GM12878 (cell line): ENCODE measurements around the gene PNLDC1. TPM values are rescaled to one million over a fixed set of nuclear protein-coding genes. Genes with fewer than 3 reads are reported as not detected.

Experiments used
- ATF3 ChIP-seq: IDR thresholded peaks from 2 replicates; pipeline ENCODE4 v1.6.1; 2011; ENCODE audit warnings: low read depth, mild to moderate bottlenecking, low read length, moderate library complexity, borderline replicate concordance; ENCODE audit errors: extremely low read depth
- BCL3 ChIP-seq: IDR thresholded peaks from 2 replicates; pipeline ENCODE4 v1.6.1; 2011; ENCODE audit warnings: borderline replicate concordance, low read depth, mild to moderate bottlenecking, moderate library complexity, low read length; ENCODE audit not compliant: insufficient read depth, poor library complexity, severe bottlenecking
- BMI1 ChIP-seq: fragments of 450-650 bp; IDR thresholded peaks from 2 replicates; pipeline ENCODE4 v1.6.1; 2016; ENCODE audit warnings: mild to moderate bottlenecking, moderate library complexity, borderline replicate concordance
- CBX3 ChIP-seq: fragments of 200-600 bp; sonication (generic); IDR thresholded peaks from 2 replicates; pipeline ENCODE4 v1.6.1; 2016; ENCODE audit warnings: low read depth, borderline replicate concordance
- ESRRA ChIP-seq: IDR thresholded peaks from 2 replicates; pipeline ENCODE4 v1.6.1; 2012; ENCODE audit warnings: mild to moderate bottlenecking, low read length, improper control_type of control experiment
- EZH2 ChIP-seq: IDR thresholded peaks from 2 replicates; pipeline ENCODE4 v1.6.1; 2012; ENCODE audit warnings: low read depth, mild to moderate bottlenecking, control low read depth, inconsistent platforms, low read length, borderline replicate concordance; ENCODE audit not compliant: control insufficient read depth
- FOXM1 ChIP-seq: IDR thresholded peaks from 2 replicates; pipeline ENCODE4 v1.6.1; 2012; ENCODE audit warnings: low read depth, mild to moderate bottlenecking, inconsistent platforms, low read length, moderate library complexity
- HDGF ChIP-seq: fragments of 450-650 bp; IDR thresholded peaks from 2 replicates; pipeline ENCODE4 v1.6.1; 2016; ENCODE audit warnings: antibody characterized with exemption
- JUNB ChIP-seq: IDR thresholded peaks from 2 replicates; pipeline ENCODE4 v1.6.1; 2016; ENCODE audit warnings: antibody characterized with exemption, mild to moderate bottlenecking
- LARP7 ChIP-seq: fragments of 450-650 bp; IDR thresholded peaks from 2 replicates; pipeline ENCODE4 v1.6.1; 2017; ENCODE audit warnings: mild to moderate bottlenecking
- MEF2B ChIP-seq: fragments of 450-650 bp; IDR thresholded peaks from 2 replicates; pipeline ENCODE4 v1.6.1; 2018; ENCODE audit warnings: mild to moderate bottlenecking, moderate library complexity; ENCODE audit not compliant: partially characterized antibody, poor library complexity, severe bottlenecking
- MLLT1 ChIP-seq: fragments of 450-650 bp; IDR thresholded peaks from 2 replicates; pipeline ENCODE4 v1.6.1; 2016; ENCODE audit warnings: mild to moderate bottlenecking
- MXI1 ChIP-seq: fragments of 150-350 bp; IDR thresholded peaks from 2 replicates; pipeline ENCODE4 v1.6.1; 2011; ENCODE audit warnings: low read depth, mild to moderate bottlenecking, inconsistent platforms, low read length, improper control_type of control experiment
- NBN ChIP-seq: fragments of 450-650 bp; IDR thresholded peaks from 2 replicates; pipeline ENCODE4 v1.6.1; 2016
- NR2C1 ChIP-seq: fragments of 450-650 bp; IDR thresholded peaks from 2 replicates; pipeline ENCODE4 v1.6.1; 2017; ENCODE audit warnings: antibody characterized with exemption, mild to moderate bottlenecking, moderate library complexity
- NR2F1 ChIP-seq: fragments of 450-650 bp; conservative IDR thresholded peaks from 2 replicates; pipeline ENCODE4 v1.6.1; 2017; ENCODE audit warnings: mild to moderate bottlenecking
- PML ChIP-seq: IDR thresholded peaks from 2 replicates; pipeline ENCODE4 v1.6.1; 2012; ENCODE audit warnings: low read length, inconsistent platforms
- SMAD1 ChIP-seq: fragments of 450-650 bp; IDR thresholded peaks from 2 replicates; pipeline ENCODE4 v1.6.1; 2018; ENCODE audit warnings: mild to moderate bottlenecking, low read depth; ENCODE audit not compliant: partially characterized antibody
- SMC3 ChIP-seq: IDR thresholded peaks from 2 replicates; pipeline ENCODE4 v1.6.1; 2011; ENCODE audit warnings: low read length, improper control_type of control experiment, borderline replicate concordance
- SREBF1 ChIP-seq: IDR thresholded peaks from 2 replicates; pipeline ENCODE4 v1.6.1; 2012; ENCODE audit warnings: mild to moderate bottlenecking, low read length
- SRF ChIP-seq, 2 experiments: IDR thresholded peaks; 2 replicates each; pipeline ENCODE4 v1.6.1; 2011; ENCODE audit warnings: low read depth in 2 of 2, low read length in 2 of 2, mild to moderate bottlenecking in 1 of 2, moderate library complexity in 1 of 2
- TARDBP ChIP-seq: IDR thresholded peaks from 2 replicates; pipeline ENCODE4 v1.6.1; 2016; ENCODE audit warnings: borderline replicate concordance
- TCF7 ChIP-seq: IDR thresholded peaks from 2 replicates; pipeline ENCODE4 v1.6.1; 2014; ENCODE audit warnings: antibody characterized with exemption, borderline replicate concordance
- YY1 ChIP-seq: IDR thresholded peaks from 2 replicates; pipeline ENCODE4 v1.6.1; 2011; ENCODE audit warnings: low read depth, mild to moderate bottlenecking, low read length
- ZNF24 ChIP-seq: fragments of 450-650 bp; IDR thresholded peaks from 2 replicates; pipeline ENCODE4 v1.6.1; 2017; ENCODE audit warnings: antibody characterized with exemption, mild to moderate bottlenecking
- ZZZ3 ChIP-seq: IDR thresholded peaks from 2 replicates; pipeline ENCODE4 v1.6.1; 2011; ENCODE audit warnings: low read depth; ENCODE audit not compliant: control insufficient read depth, insufficient read length
- polyA plus RNA-seq, 11 experiments: library from polyadenylated mRNA; depleted of rRNA in 4 of 11; unstranded in 6 of 11; stranded (reverse) in 5 of 11; fragments of >200 nt; fragmentation: Nextera tagmentation in 4 of 11; fragmentation: Illumina TruSeq in 1 of 11; extraction: Ambion mirVana in 4 of 11; extraction: Trizol in 1 of 11; gene quantifications; 1 replicate in 1 of 11; 2 replicates in 10 of 11; pipeline versions ENCODE4 v1.2.1 to v1.2.3, GENCODE V29; 2011 to 2016; ENCODE audit warnings: inconsistent platforms in 2 of 11, missing spikeins in 2 of 11, low read depth in 1 of 11
- total RNA-seq, 4 experiments: library from RNA; depleted of rRNA in 3 of 4; stranded (reverse); fragments of >200 nt in 3 of 4; fragmentation: Illumina TruSeq in 1 of 4; extraction: Trizol in 1 of 4; gene quantifications; 2 replicates each; pipeline versions ENCODE4 v1.2.1 to v1.2.3, GENCODE V29; 2013 to 2021
- TF ChIP-seq, protein P1 (sequence below): fragments of 450-650 bp; IDR thresholded peaks from 2 replicates; pipeline ENCODE4 v1.6.1; 2014; ENCODE audit warnings: mild to moderate bottlenecking
- TF ChIP-seq, protein P2 (sequence below): IDR thresholded peaks from 2 replicates; pipeline ENCODE4 v1.6.1; 2012; ENCODE audit warnings: low read length, inconsistent platforms

The PNLDC1 gene
- total and polyA plus RNA-seq, 10 of the 15 experiments (the other 5 are each of a cell fraction or from before 2014, with no cell fraction given), result 0.06 to 0.25 (median 0.09) TPM; not detected in 2

DNA sequence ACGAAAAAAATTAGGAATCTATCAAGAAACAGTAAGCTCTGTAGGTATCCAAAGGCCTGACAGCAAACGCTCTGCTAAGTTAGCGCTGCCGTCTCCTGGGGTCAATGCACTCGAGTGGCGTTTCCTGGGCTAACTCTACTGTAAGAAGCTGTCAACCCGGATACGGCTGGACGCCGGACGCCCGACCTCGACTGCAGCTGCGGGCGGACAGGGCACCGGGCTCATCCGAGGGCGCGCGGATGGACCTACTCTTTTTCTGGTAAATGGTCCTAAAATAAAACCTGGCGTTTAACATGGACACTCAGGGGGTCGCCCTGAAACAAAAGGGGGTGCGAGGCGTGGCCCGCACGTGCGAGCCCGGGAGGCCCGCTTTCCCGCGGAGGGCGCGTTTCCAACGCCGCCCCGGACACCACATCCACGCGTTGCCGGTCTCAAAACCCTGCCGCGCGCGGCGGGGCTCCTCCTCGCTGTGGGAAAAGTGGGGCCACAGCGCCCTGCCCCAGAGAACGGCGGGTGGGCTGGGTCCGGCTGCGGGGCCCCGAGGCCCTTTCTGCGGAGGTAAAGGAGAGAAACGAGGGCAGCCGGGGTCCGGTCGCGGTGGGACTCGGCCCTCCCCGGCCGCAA lies 11.2 kb upstream of the PNLDC1 start (continued):
- TF ChIP-seq MLLT1, result no peak; the same call in 1 of the 2 replicates
- no peak for TF ChIP-seq SMAD1
- peak; percentile 12; the same call in 1 of the 2 replicates for TF ChIP-seq MXI1
- TF ChIP-seq EZH2, result no peak
- TF ChIP-seq NR2F1, result no peak
- TF ChIP-seq ZZZ3, result no peak
- no peak for TF ChIP-seq NBN
- no peak for TF ChIP-seq SMC3
- TF ChIP-seq TCF7, result no peak
- no peak for TF ChIP-seq BMI1
- TF ChIP-seq PML, result 0 out of 2 replicates have a peak, but pooled peaks have one; percentile 16
- TF ChIP-seq TARDBP, result no peak
- TF ChIP-seq SREBF1, result no peak
- no peak for TF ChIP-seq BCL3
- peak; percentile 85; the same call in 1 of the 2 replicates for TF ChIP-seq LARP7
- no peak for TF ChIP-seq YY1
- no peak for TF ChIP-seq NR2C1
- no peak for TF ChIP-seq ESRRA
- TF ChIP-seq SRF (IDR thresholded peaks at IDR 0.05; ENCODE audit: low read depth in 2 of 2, low read length in 2 of 2), result no peak
- no peak for TF ChIP-seq CBX3
- 0 out of 2 replicates have a peak, but pooled peaks have one; percentile 9 for TF ChIP-seq FOXM1
- no peak for TF ChIP-seq ATF3
- TF ChIP-seq, protein P1, sequence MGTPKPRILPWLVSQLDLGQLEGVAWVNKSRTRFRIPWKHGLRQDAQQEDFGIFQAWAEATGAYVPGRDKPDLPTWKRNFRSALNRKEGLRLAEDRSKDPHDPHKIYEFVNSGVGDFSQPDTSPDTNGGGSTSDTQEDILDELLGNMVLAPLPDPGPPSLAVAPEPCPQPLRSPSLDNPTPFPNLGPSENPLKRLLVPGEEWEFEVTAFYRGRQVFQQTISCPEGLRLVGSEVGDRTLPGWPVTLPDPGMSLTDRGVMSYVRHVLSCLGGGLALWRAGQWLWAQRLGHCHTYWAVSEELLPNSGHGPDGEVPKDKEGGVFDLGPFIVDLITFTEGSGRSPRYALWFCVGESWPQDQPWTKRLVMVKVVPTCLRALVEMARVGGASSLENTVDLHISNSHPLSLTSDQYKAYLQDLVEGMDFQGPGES, result no peak
- TF ChIP-seq HDGF, result no peak
- no peak for TF ChIP-seq JUNB
- TF ChIP-seq, protein P2, sequence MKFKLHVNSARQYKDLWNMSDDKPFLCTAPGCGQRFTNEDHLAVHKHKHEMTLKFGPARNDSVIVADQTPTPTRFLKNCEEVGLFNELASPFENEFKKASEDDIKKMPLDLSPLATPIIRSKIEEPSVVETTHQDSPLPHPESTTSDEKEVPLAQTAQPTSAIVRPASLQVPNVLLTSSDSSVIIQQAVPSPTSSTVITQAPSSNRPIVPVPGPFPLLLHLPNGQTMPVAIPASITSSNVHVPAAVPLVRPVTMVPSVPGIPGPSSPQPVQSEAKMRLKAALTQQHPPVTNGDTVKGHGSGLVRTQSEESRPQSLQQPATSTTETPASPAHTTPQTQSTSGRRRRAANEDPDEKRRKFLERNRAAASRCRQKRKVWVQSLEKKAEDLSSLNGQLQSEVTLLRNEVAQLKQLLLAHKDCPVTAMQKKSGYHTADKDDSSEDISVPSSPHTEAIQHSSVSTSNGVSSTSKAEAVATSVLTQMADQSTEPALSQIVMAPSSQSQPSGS, result no peak
- no peak for TF ChIP-seq MEF2B
- TF ChIP-seq ZNF24, result no peak
